ENCODE results near the gene KIF22.

- TF ChIP-seq CTCF (IDR thresholded peaks at IDR 0.05 in 8 of 11, conservative IDR thresholded peaks at IDR 0.05 in 3 of 11), result no peak
- TF ChIP-seq POLR2AphosphoS5 (IDR thresholded peaks at IDR 0.05), result no peak
- TF ChIP-seq POLR2A (IDR thresholded peaks at IDR 0.05), result no peak
Observed at GRCh38 chr16:29810699-29811169, 20.2 kb downstream of the KIF22 start.

Data from spleen (tissue), 7 donors.